HG03342 (cell line): Measurements from ENCODE around the gene MCF2L.

ENCODE experiments used
- ATAC-seq: cut with Tn5 transposase; IDR thresholded peaks from one replicate; pipeline ENCODE4 v1.9.1; 2021; ENCODE audit warnings: mild to moderate bottlenecking, moderate library complexity; ENCODE audit not compliant: unreplicated experiment

The MCF2L gene

DNA sequence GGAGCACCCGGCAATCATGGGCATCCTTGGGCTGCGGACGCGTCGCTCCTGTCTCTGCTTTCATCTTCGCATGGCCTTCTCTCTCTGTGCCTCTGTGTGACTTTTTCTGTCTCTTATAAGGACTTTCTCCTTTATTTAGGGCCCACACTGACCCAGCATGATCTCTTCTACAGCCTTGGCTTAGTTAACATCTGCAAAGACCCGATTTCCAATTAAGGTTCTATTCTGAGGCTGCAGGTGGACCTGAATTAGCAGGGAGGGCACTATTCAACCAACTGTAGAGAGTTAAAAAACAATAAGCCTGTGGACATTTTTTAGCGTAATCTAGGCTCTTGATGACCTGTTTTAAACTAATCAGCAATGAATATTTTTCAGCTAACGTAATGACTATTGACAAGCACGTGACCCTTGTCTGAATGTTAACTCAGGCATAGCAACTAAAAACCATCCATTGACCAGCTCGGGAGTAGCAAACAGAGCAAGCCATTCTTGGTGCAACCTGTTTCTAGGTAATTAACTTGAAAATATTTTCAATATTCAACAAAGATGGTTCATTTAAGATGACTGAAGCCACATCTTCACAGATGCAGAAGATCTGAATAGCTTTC, 168.8 kb downstream of the MCF2L start:
- ATAC-seq = no peak

DNA sequence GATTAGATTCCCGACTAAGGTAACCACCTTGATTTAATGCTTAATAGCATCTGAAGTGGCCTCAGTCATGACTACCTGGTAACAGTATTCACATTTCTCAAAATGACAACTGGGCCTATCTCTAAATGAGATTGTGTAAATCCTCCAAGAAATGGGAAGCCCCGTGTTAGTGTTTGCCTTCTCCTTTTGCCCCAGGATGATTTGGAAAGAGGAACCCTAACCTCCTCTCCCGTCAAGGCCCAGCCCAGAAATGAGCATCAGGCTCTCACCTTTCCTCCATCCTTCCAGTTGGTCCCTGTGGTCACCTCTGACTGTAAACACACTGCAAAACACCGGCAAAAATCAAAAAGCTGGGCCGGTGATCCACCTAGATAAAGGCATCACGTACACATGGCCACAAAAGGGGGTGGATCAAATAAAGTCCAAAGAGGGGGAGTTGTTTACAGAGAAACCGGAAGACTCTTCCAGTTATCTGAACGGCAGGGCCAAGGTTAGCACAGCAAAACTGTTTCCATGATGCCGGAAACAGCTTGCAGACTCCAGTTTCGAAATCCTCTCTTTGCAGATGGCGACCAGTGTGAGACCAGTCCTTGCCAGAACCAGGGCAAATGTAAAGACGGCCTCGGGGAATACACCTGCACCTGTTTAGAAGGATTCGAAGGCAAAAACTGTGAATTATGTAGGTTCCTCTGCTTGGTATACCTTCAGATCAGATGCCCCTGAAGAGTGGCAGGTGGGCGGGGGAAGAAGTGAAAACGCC, 170.0 kb downstream of the MCF2L start:
- no peak for ATAC-seq

DNA sequence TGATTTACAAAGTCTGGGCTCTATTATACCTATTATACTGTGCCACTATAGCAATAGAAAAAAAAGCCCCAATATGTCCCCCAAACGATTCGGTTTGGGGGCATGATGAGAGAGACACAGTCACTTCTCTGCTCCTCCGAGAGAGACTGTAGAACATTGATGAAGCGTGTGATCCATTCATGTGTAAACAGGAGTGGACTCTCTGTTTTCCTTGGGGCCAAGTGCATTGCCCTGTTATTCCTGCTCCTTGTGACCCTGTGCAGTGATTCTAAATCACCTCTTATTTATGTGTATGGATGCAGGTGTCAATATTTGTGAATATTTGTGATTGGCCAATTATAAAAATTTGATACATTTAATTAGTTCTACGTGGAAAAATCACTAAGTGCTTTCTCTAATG, 170.6 kb downstream of the MCF2L start:
- ATAC-seq = no peak

DNA sequence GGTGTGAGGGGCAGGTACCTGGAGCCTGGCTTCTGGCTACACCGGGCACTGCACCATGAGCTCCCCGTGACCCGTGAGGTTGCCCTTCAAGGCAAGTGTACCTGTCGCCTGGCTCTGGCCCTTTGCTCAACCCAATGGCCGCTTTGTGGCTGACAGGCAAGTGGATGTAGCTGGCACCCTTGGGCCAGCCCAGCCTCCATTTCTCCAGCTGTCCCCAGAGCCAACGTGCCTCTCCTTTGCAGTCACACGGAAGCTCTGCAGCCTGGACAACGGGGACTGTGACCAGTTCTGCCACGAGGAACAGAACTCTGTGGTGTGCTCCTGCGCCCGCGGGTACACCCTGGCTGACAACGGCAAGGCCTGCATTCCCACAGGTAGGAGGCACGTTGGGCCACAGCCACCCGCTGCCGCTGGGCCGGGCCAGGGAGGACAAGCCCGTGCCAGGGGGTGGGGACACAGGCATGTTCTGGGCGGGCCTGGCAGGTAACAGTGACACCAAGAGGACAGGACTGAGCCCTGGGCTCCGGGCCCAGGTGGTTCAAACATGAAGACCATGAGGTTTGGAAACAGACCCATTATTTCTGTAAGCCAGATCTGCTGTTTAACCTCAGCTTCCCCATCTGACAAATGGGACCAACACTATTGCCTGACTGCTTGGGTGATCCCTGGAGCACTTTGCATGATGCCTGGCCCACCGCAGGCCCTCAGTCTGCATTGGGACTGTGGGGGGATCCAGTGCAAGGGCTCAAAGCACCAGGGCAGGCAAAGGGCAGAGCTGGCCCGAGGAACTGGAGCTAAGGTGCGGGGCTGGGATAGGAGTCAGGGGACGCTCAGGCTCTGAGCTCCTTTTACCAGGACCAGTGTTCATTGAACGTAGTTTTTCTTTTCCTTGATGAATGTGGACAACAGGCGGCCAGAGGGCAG, 171.9 kb downstream of the MCF2L start:
- no peak for ATAC-seq

DNA sequence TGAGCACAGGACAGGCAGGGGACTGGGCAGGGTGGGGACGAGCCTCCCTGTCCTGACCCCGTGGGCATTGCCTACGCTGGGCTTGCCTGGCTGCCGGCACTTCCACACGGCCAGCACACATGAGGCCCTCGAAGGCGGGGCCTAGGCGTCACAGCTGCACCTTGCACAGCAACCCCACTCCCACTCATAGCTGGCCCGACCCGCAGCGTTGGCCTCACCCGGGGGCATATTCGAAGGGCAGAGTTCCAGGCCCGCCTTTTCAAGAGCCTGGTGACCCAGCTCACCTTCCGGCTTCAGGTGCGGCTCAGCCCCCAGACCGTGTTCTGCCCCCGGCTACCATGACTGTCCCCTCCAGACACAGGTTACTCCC, 172.6 kb downstream of the MCF2L start:
- no peak for ATAC-seq

DNA sequence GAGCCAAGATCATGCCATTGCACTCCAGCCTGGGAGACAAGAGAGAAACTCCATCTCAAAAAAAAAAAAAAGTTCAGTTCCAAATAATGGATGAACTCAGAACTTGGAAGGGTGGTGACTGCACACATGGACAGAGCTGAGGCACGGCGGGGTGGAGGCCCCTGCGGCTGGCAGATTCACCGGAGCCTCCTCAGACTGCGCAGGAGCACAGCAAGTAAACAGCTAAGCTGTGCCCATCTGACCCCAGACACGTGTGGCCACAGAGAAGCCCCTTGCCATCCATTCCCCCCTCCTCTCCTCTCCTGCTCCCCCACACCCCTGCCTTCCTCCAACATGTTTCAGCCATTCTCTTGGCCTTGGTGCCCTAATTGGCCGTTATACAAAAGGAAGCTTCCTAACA, 173.9 kb downstream of the MCF2L start:
- no peak for ATAC-seq

DNA sequence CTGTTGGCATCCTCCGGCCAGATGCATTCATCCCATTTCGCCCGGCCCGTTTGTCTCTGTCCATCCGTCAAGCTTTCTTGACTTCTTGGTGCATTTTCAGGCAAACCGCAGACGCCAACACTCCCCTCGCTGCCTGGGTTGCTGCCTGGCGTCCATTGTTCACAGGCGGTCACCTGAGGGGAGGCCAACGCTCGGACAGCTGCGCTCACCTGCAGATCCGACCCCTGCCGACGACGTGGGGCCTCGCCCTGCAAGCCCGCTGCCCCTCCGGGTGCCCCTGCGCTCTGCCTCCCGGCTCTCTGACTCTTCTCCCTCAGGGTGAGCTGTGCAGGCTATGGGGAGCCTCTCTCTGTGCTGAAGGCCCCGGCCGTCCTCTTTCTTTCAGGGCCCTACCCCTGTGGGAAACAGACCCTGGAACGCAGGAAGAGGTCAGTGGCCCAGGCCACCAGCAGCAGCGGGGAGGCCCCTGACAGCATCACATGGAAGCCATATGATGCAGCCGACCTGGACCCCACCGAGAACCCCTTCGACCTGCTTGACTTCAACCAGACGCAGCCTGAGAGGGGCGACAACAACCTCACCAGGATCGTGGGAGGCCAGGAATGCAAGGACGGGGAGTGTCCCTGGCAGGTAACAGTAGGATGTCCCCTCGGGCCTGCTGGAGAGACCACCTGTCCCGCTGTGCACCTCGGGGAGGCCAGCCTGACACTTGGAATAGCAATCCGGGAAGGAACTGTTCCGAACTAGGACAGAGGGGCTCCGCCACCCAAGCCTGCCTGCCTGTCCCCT, 174.6 kb downstream of the MCF2L start:
- no peak for ATAC-seq

DNA sequence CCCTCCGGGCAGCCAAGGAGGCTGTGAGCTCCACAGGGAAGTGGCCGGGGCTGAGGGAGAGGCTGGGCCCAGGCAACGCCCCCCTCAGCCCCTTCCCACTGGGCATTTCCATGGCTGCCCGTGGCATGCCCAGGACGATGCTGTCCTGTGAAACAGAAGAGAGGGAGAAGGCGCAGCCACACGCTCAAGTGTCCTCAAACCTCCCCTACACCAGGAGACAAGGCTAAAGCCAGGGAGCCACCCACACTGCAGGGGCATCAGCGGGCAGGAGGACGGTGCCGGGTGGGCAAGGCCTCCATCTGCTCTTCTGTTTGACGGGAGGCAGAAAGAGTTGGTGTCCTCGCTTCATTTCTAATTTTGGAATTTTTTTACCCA, 175.2 kb downstream of the MCF2L start:
- ATAC-seq = no peak

DNA sequence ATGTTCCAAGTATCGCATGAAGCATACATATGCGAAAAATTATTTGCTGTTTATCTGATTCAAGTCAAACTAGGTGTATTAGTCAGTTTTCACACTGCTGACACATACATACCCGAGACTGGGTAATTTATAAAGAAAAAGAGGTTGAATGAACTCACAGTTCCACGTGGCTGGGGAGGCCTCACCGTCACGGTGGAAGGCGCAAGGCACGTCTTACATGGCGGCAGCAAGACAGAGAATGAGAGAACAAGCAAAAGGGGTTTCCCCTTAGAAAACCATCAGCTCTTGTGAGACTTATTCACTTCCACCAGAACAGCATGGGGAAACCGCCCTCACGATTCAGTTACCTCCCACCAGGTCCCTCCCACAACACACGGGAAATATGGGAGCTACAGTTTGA, 176.5 kb downstream of the MCF2L start:
- no peak for ATAC-seq

DNA sequence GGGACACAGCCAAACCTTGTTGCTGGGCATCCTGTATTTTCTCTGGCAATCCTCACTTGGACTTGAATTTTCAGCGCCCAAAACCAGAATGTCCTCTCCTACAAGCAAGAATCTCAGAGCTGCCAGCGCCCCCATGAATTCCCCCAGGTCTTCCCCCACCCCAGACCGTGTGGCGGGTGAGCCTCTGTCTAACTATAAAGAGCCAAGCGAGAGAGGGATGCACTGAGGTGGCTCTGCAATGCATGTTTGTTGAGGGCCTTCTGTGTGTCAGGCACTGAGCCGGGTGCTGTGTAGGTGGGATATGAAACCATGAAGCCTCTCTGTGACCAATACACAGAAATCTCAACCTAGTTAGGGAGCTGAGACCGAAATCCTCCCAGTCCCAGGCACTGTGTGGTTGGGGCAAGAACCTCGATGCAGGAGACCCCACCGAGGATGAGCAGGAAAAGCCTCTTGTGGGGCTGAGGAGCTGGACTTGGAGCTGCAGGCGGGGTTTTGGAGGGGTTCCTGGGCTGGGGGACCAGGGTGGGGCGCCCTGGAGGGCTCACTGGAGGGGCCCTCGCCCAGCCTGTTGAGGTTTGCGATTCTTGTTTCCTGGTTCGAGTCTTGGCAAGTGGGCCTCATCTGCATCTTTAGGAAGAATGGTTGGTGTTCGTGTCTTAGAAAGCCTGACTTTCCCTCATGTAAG, 177.0 kb downstream of the MCF2L start:
- no peak for ATAC-seq

DNA sequence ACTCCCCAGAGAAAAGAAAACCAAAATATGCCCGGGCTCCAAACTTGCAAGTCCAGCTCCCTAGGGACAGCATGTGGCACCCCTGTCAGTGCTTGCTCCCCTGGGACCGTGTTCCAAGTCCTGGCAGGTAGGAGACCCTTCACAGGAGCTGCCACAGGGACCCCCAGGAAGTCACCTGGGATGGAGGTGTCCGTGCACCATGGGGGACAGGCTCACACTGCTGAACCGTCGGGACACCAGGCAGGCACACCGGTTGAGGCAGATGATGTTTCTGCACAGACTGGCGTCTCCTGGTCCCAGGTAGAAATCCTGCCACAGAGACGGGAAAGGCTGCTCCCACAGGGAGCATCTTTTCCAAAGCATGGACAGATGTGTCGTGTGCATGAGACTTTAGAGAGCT, 177.7 kb downstream of the MCF2L start:
- no peak for ATAC-seq

DNA sequence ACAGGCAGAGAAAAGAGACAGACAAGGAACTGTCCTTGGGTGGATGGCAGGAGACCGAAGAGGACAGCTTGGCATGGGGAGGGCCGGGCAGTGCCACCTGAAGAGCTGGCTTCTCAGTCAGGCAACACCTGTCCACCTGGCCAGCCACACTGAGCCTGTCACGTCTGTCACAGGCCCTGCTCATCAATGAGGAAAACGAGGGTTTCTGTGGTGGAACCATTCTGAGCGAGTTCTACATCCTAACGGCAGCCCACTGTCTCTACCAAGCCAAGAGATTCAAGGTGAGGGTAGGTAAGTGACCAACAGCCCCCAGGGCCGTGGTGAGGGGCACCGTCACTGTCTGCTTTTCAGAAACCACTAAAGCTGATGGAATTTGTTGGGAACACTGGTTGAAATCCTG, 178.2 kb downstream of the MCF2L start:
- ATAC-seq = no peak

DNA sequence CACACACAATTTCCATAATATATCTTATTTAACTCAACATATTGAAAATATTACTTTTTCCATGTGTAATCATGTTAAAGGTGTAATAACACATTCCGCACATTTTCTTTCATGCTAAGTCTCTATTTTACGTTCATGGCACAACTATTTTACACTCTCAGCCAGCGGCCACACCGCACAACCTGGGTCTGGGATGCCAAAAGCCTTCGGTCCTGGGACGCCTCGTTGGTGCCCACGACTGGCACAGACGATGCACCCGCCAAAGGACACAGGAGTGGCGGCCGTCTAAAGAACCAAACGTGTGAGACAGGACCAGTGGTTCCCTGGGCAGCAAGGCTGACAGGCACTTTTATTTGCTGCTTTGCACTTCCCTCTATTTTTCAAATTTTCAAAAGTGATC, 179.4 kb downstream of the MCF2L start:
- ATAC-seq = no peak

DNA sequence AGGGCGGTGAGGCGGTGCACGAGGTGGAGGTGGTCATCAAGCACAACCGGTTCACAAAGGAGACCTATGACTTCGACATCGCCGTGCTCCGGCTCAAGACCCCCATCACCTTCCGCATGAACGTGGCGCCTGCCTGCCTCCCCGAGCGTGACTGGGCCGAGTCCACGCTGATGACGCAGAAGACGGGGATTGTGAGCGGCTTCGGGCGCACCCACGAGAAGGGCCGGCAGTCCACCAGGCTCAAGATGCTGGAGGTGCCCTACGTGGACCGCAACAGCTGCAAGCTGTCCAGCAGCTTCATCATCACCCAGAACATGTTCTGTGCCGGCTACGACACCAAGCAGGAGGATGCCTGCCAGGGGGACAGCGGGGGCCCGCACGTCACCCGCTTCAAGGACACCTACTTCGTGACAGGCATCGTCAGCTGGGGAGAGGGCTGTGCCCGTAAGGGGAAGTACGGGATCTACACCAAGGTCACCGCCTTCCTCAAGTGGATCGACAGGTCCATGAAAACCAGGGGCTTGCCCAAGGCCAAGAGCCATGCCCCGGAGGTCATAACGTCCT, 180.0 kb downstream of the MCF2L start:
- ATAC-seq = no peak
